GM12891 (cell line): Measurements from ENCODE around the gene SLC35B1. TPM values are rescaled to one million over a fixed set of nuclear protein-coding genes. Genes with fewer than 3 reads are reported as not detected.

Source experiments
- DNase-seq: peaks from one replicate; pipeline ENCODE4 v3.0.0; 2011; ENCODE audit warnings: low spot score; ENCODE audit not compliant: insufficient read length
- FAIRE-seq: peaks from 2 replicates; lab custom pipeline; 2011; peaks lifted over from hg19 to GRCh38; lab: Jason Lieb, UNC
- PAX5 ChIP-seq: IDR thresholded peaks from 2 replicates; pipeline ENCODE4 v1.6.1; 2011; ENCODE audit warnings: low read length, moderate library complexity, mild to moderate bottlenecking; ENCODE audit not compliant: insufficient read depth, severe bottlenecking
- POLR2A ChIP-seq: IDR thresholded peaks from 2 replicates; pipeline ENCODE4 v1.6.1; 2011; ENCODE audit warnings: low read depth, low read length, control low read depth
- POLR2AphosphoS5 ChIP-seq: IDR thresholded peaks from 2 replicates; pipeline ENCODE4 v1.6.1; 2011; ENCODE audit warnings: low read depth, low read length, control low read depth
- POU2F2 ChIP-seq: IDR thresholded peaks from 2 replicates; pipeline ENCODE4 v1.6.1; 2011; ENCODE audit warnings: low read depth, mild to moderate bottlenecking, control low read depth, low read length, moderate library complexity
- SPI1 ChIP-seq: IDR thresholded peaks from 2 replicates; pipeline ENCODE4 v1.6.1; 2011; ENCODE audit warnings: low read depth, low read length, control low read depth
- TAF1 ChIP-seq: IDR thresholded peaks from 2 replicates; pipeline ENCODE4 v1.6.1; 2011; ENCODE audit warnings: low read depth, low read length, control low read depth
- polyA plus RNA-seq: library from polyadenylated mRNA; unstranded; fragments of >200 nt; gene quantifications from one replicate; pipeline ENCODE4 v1.2.1, GENCODE V29; 2012; ENCODE audit warnings: low read depth, missing spikeins, inconsistent platforms; ENCODE audit not compliant: missing spikeins

Gene SLC35B1
- 30.7 TPM for polyA plus RNA-seq

- TF ChIP-seq SPI1 (no peak), POU2F2 (peak; percentile 51; the same call in 1 of the 2 replicates), PAX5 (no peak), POLR2A (peak; percentile 79), TAF1 (peak; percentile 59), POLR2AphosphoS5 (peak; percentile 70; the same call in 1 of the 2 replicates)
- FAIRE-seq, result peak; percentile 97
- peak; percentile 97 for DNase-seq
These were observed at the start of gene SLC35B1 for GRCh38 chr17:49707608-49708514. Gene SLC35B1 (minus strand): TSS chr17:49707964. CDS start chr17:49707833, 131 bp downstream.

- DNase-seq, result no peak
- no peak for TF ChIP-seq POU2F2
- no peak for TF ChIP-seq PAX5
- TF ChIP-seq POLR2AphosphoS5, result no peak
- no peak for TF ChIP-seq TAF1
- TF ChIP-seq POLR2A, result no peak
- no peak for TF ChIP-seq SPI1
- no peak for FAIRE-seq
These were observed 49.5 kb upstream of the SLC35B1 start for GRCh38 chr17:49757151-49757777.

GRCh38 chr17:49756323-49757150, 48.8 kb upstream of the SLC35B1 start:
- TF ChIP-seq PAX5, result no peak
- TF ChIP-seq POLR2A, result no peak
- no peak for TF ChIP-seq SPI1
- no peak for TF ChIP-seq TAF1
- TF ChIP-seq POLR2AphosphoS5, result no peak
- TF ChIP-seq POU2F2, result no peak
- no peak for FAIRE-seq
- no peak for DNase-seq

- DNase-seq (no peak), FAIRE-seq (no peak)
- no peak for TF ChIP-seq SPI1
- no peak for TF ChIP-seq POU2F2
- TF ChIP-seq PAX5, result no peak
- TF ChIP-seq POLR2AphosphoS5, result no peak
- TF ChIP-seq POLR2A, result no peak
- TF ChIP-seq TAF1, result no peak
These were observed 48.0 kb upstream of the SLC35B1 start for GRCh38 chr17:49755663-49756283.

- DNase-seq, result no peak
- TF ChIP-seq TAF1 (no peak), POU2F2 (no peak), POLR2A (no peak), PAX5 (no peak)
- no peak for FAIRE-seq
These were observed 46.2 kb upstream of the SLC35B1 start for GRCh38 chr17:49753959-49754391.

GRCh38 chr17:49752508-49752907, 44.7 kb upstream of the SLC35B1 start:
- DNase-seq (no peak), FAIRE-seq (no peak)
- TF ChIP-seq TAF1, result no peak
- TF ChIP-seq PAX5, result no peak
- TF ChIP-seq POLR2AphosphoS5, result no peak

- no peak for TF ChIP-seq TAF1
- TF ChIP-seq SPI1, result no peak
- TF ChIP-seq PAX5, result no peak
- no peak for TF ChIP-seq POU2F2
- TF ChIP-seq POLR2A, result no peak
- TF ChIP-seq POLR2AphosphoS5, result no peak
- DNase-seq (no peak), FAIRE-seq (no peak)
These were observed 42.0 kb upstream of the SLC35B1 start for GRCh38 chr17:49749730-49750129.

- TF ChIP-seq POU2F2 (peak; percentile 78), POLR2A (peak; percentile 55; the same call in 1 of the 2 replicates), POLR2AphosphoS5 (0 out of 2 replicates have a peak, but pooled peaks have one; percentile 36), PAX5 (no peak), TAF1 (no peak), SPI1 (no peak)
- peak; percentile 96 for FAIRE-seq
- DNase-seq, result peak; percentile 44
These were observed 41.0 kb upstream of the SLC35B1 start for GRCh38 chr17:49748791-49749190.

- no peak for DNase-seq
- no peak for FAIRE-seq
- no peak for TF ChIP-seq TAF1
- TF ChIP-seq POU2F2, result no peak
- TF ChIP-seq POLR2AphosphoS5, result no peak
- TF ChIP-seq PAX5, result no peak
- TF ChIP-seq SPI1, result no peak
- no peak for TF ChIP-seq POLR2A
These were observed 40.5 kb upstream of the SLC35B1 start for GRCh38 chr17:49748223-49748622.
